ENCODE results near the gene OBI1. TPM values are rescaled to one million over a fixed set of nuclear protein-coding genes. Genes with fewer than 3 reads are reported as not detected.

Gene OBI1
- total and polyA plus RNA-seq, 5 donors, result 5.6 to 11.0 (median 9.4) TPM

GRCh38 chr13:78601874-78602560, 56.9 kb downstream of the OBI1 start:
- no peak for DNase-seq
- 3% methylated on average over 112 of the region's 112 CpGs for WGBS
- H3K9me3 ChIP-seq (ENCODE audit: control insufficient read depth, low read length), result no peaks in the 10 kb centered on the region
- peaks cover 5% of the 10 kb centered on the region for H3K4me1 ChIP-seq (ENCODE audit: control insufficient read depth, insufficient read depth, low read length)
- ATAC-seq, result no peak
- peaks cover 8% of the 10 kb centered on the region for H3K27me3 ChIP-seq (ENCODE audit: control insufficient read depth, insufficient read depth)
- H3K27ac ChIP-seq (ENCODE audit: low read length), result no peak overlapping the region
- H3K4me3 ChIP-seq (ENCODE audit: low read length), result peak overlapping the region; percentile 1
- intact Hi-C loops (cut with DNase I), result no loop called here

- peaks cover 8% of the 10 kb centered on the region for H3K27me3 ChIP-seq (ENCODE audit: control insufficient read depth, insufficient read depth)
Observed at GRCh38 chr13:78601124-78601873, 57.7 kb downstream of the OBI1 start.

GRCh38 chr13:78600280-78600883, 58.6 kb downstream of the OBI1 start:
- H3K9me3 ChIP-seq (ENCODE audit: control insufficient read depth, low read length), result no peaks in the 10 kb centered on the region
- H3K4me1 ChIP-seq (ENCODE audit: control insufficient read depth, insufficient read depth, low read length), result peaks cover 8% of the 10 kb centered on the region
- DNase-seq (no peak), ATAC-seq (no peak)
- intact Hi-C loops (cut with DNase I), result no loop called here
- H3K4me3 ChIP-seq (ENCODE audit: low read length), result no peak overlapping the region
- H3K27ac ChIP-seq (ENCODE audit: low read length), result no peak overlapping the region
- H3K27me3 ChIP-seq (ENCODE audit: control insufficient read depth, insufficient read depth), result peaks cover 8% of the 10 kb centered on the region
- WGBS, result 20% methylated on average over 13 of the region's 13 CpGs

More at GRCh38 chr13:78601124-78601873, 57.7 kb downstream of the OBI1 start:
- no peak overlapping the region for H3K27ac ChIP-seq (ENCODE audit: low read length)
- no peaks in the 10 kb centered on the region for H3K9me3 ChIP-seq (ENCODE audit: control insufficient read depth, low read length)
- WGBS, result 4% methylated on average over 58 of the region's 58 CpGs
- intact Hi-C loops (cut with DNase I), result no loop called here
- H3K4me3 ChIP-seq (ENCODE audit: low read length), result peak overlapping the region; percentile 1
- ATAC-seq, result no peak
- H3K4me1 ChIP-seq (ENCODE audit: control insufficient read depth, insufficient read depth, low read length), result peaks cover 5% of the 10 kb centered on the region
- peak in 2 of 3 donors; percentile 15 to 42 for DNase-seq

GRCh38 chr13:78599645-78600279, 59.2 kb downstream of the OBI1 start:
- H3K4me1 ChIP-seq (ENCODE audit: control insufficient read depth, insufficient read depth, low read length), result peaks cover 8% of the 10 kb centered on the region
- H3K27ac ChIP-seq (ENCODE audit: low read length), result no peak overlapping the region
- H3K9me3 ChIP-seq (ENCODE audit: control insufficient read depth, low read length), result no peaks in the 10 kb centered on the region
- intact Hi-C loops (cut with DNase I), result no loop called here
- DNase-seq (no peak), ATAC-seq (no peak)
- H3K4me3 ChIP-seq (ENCODE audit: low read length), result no peak overlapping the region
- WGBS, result 27% methylated on average over 6 of the region's 6 CpGs
- peaks cover 6% of the 10 kb centered on the region for H3K27me3 ChIP-seq (ENCODE audit: control insufficient read depth, insufficient read depth)

GRCh38 chr13:78598966-78599644, 59.9 kb downstream of the OBI1 start:
- intact Hi-C loops (cut with DNase I), result no loop called here

GRCh38 chr13:78598116-78598781, 60.7 kb downstream of the OBI1 start:
- ATAC-seq (no peak), DNase-seq (no peak)
- 20% methylated on average over 3 of the region's 3 CpGs for WGBS
- Histone ChIP-seq H3K4me1 (ENCODE audit: control insufficient read depth, insufficient read depth, low read length) (peaks cover 5% of the 10 kb centered on the region), H3K4me3 (ENCODE audit: low read length) (no peak overlapping the region), H3K9me3 (ENCODE audit: control insufficient read depth, low read length) (no peaks in the 10 kb centered on the region), H3K27ac (ENCODE audit: low read length) (no peak overlapping the region), H3K27me3 (ENCODE audit: control insufficient read depth, insufficient read depth) (peaks cover 9% of the 10 kb centered on the region)
- intact Hi-C loops (cut with DNase I), result no loop called here

More at GRCh38 chr13:78598966-78599644, 59.9 kb downstream of the OBI1 start:
- Histone ChIP-seq H3K4me1 (ENCODE audit: control insufficient read depth, insufficient read depth, low read length) (peaks cover 8% of the 10 kb centered on the region), H3K27me3 (ENCODE audit: control insufficient read depth, insufficient read depth) (peaks cover 5% of the 10 kb centered on the region), H3K27ac (ENCODE audit: low read length) (no peak overlapping the region), H3K9me3 (ENCODE audit: control insufficient read depth, low read length) (no peaks in the 10 kb centered on the region), H3K4me3 (ENCODE audit: low read length) (no peak overlapping the region)
- DNase-seq (no peak), ATAC-seq (no peak)
- WGBS, result 30% methylated on average over 5 of the region's 5 CpGs

GRCh38 chr13:78597602-78597932, 61.4 kb downstream of the OBI1 start:
- H3K4me3 ChIP-seq (ENCODE audit: low read length), result no peak overlapping the region
- no peak overlapping the region for H3K27ac ChIP-seq (ENCODE audit: low read length)
- 19% methylated on average over 7 of the region's 7 CpGs for WGBS
- H3K9me3 ChIP-seq (ENCODE audit: control insufficient read depth, low read length), result no peaks in the 10 kb centered on the region
- H3K4me1 ChIP-seq (ENCODE audit: control insufficient read depth, insufficient read depth, low read length), result peaks cover 3% of the 10 kb centered on the region
- intact Hi-C loops (cut with DNase I), result no loop called here
- no peak for DNase-seq
- H3K27me3 ChIP-seq (ENCODE audit: control insufficient read depth, insufficient read depth), result peaks cover 9% of the 10 kb centered on the region
- ATAC-seq, result no peak

GRCh38 chr13:78596736-78597601, 62.0 kb downstream of the OBI1 start:
- 7% methylated on average over 50 of the region's 50 CpGs for WGBS
- H3K4me3 ChIP-seq (ENCODE audit: low read length), result no peak overlapping the region
- H3K9me3 ChIP-seq (ENCODE audit: control insufficient read depth, low read length), result no peaks in the 10 kb centered on the region
- intact Hi-C loops (cut with DNase I), result no loop called here
- ATAC-seq (no peak), DNase-seq (no peak)
- H3K4me1 ChIP-seq (ENCODE audit: control insufficient read depth, insufficient read depth, low read length), result peaks cover 3% of the 10 kb centered on the region
- peaks cover 9% of the 10 kb centered on the region for H3K27me3 ChIP-seq (ENCODE audit: control insufficient read depth, insufficient read depth)
- H3K27ac ChIP-seq (ENCODE audit: low read length), result no peak overlapping the region

GRCh38 chr13:78596399-78596735, 62.6 kb downstream of the OBI1 start:
- peak overlapping the region; percentile 34 for H3K4me3 ChIP-seq (ENCODE audit: low read length)
- H3K4me1 ChIP-seq (ENCODE audit: control insufficient read depth, insufficient read depth, low read length), result peaks cover 3% of the 10 kb centered on the region
- DNase-seq (peak in 1 of 3 donors; percentile 34), ATAC-seq (no peak)
- peaks cover 9% of the 10 kb centered on the region for H3K27me3 ChIP-seq (ENCODE audit: control insufficient read depth, insufficient read depth)
- intact Hi-C loops (cut with DNase I), result no loop called here
- WGBS, result 3% methylated on average over 22 of the region's 22 CpGs
- no peaks in the 10 kb centered on the region for H3K9me3 ChIP-seq (ENCODE audit: control insufficient read depth, low read length)
- no peak overlapping the region for H3K27ac ChIP-seq (ENCODE audit: low read length)

All from right cardiac atrium (tissue), 5 donors.